HG02884 (cell line): ENCODE results near the gene PLCB3.
A peak's percentile ranks its signal among the peaks of the same experiment; 100 is the strongest.

Source experiments
- ATAC-seq: cut with Tn5 transposase; IDR thresholded peaks from one replicate; pipeline ENCODE4 v1.9.1; 2021; ENCODE audit warnings: mild to moderate bottlenecking, moderate library complexity; ENCODE audit not compliant: unreplicated experiment

Gene PLCB3

GRCh38 chr11:64317961-64318765 is 66.8 kb downstream of the PLCB3 start, which contains the start of gene PRDX5:
Gene PRDX5 (plus strand): TSS chr11:64318121. CDS start chr11:64318216, 95 bp downstream.
- peak; percentile 72 for ATAC-seq
